ENCODE data around the gene AQP5.
"Not testable (repeated sequence)": the region's sequence is repeated elsewhere in the genome, so short reads cannot be mapped to it uniquely, and the experiment has no call there.

The AQP5 gene

DNA sequence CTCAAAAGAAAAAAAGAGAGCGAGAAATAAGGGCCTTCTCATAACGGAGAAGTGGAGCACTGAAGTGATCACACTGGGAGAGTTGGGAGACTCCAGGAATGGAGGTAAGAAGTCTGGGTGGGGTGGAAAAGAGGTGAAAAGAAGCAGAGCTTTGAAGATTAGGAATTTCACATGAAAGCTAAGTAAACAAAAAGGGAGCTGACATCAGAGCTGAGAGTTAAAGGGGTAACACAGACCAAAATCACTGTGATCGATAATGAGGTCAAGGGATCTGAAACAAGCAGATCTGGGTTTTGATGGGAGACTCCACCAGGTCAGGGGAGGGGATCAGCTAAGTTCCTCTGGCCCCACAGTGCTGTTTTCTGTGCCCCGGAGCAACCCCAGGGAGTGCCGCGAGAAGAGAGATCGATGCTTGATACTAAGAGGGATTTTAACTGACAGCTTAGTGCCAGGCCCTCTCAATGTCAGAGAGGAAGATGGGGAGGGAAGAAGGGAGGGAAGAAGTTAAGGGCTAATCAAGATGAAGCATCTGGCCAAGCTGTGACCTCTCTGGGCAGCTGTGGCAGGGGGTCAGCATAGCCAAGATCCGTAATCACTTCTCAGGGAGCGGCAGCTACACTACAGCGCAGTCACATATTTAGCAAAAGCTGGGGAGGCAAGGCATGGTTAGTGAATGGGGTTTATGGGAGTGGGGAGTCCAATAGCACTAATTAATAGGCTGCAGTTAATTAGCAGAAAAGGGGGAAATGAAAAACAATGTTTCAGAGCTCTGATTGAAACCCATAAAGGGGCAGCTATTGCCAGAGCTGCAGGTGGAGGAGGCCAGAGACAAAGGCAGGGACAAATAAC is 19.1 kb downstream of the AQP5 start:
- Mint-ChIP-seq H3K27me3 (no peaks in the 10 kb centered on the region), H3K27ac (no peak overlapping the region), H3K36me3 (no peaks in the 10 kb centered on the region), H3K4me1 (peaks cover 3% of the 10 kb centered on the region), H3K9me3 (no peaks in the 10 kb centered on the region), H3K4me3 (no peak overlapping the region)
- no peak for ATAC-seq (ENCODE audit: low read depth)
- DNase-seq (ENCODE audit: low spot score in 2 of 2): no peak

DNA sequence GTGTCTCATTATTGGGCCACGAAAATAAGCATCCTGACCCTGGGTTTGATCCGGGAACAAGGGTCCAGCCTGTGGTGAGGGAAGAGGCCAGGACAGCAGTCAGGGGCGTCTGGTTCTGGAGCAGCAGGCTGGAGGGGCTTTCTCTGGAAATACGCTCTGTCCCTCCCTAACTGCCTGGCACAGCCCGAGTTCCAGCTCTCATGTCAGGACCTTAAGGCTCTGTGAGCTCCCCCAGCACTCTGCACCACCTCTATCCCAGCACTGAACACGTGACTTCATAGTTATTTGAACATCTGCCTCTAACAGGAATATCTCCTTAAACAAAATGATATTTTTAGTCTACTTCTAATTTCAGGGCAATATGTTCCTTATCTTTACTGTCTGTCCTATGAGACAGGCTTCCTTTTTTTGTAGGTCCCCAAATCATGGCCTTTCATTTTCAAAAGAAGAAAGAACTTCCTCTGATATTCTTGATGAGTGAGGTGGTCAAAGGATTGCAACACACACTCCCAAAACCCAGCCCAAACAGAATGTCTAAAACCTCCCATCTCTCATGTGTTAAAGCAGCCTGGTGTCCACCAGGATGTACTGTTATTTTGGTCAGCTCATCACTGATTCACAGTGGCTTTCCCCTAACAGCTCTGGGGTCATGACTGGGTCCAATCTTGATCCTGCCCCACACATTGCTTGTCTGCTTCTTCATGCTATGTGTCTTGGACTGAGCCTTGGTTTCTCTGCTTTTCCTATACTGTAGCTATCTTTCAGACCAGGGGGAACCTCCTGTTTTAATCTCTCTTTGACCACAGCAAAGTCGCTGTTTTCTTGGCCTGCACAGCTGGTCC is 20.8 kb downstream of the AQP5 start:
- H3K27me3 Mint-ChIP-seq: no peaks in the 10 kb centered on the region
- no peak overlapping the region for H3K4me3 Mint-ChIP-seq
- no peak for ATAC-seq (ENCODE audit: low read depth)
- peak overlapping the region; percentile 39 for H3K27ac Mint-ChIP-seq
- no peak for DNase-seq (ENCODE audit: low spot score in 2 of 2)
- no peaks in the 10 kb centered on the region for H3K9me3 Mint-ChIP-seq
- no peaks in the 10 kb centered on the region for H3K36me3 Mint-ChIP-seq
- H3K4me1 Mint-ChIP-seq: peaks cover 3% of the 10 kb centered on the region

DNA sequence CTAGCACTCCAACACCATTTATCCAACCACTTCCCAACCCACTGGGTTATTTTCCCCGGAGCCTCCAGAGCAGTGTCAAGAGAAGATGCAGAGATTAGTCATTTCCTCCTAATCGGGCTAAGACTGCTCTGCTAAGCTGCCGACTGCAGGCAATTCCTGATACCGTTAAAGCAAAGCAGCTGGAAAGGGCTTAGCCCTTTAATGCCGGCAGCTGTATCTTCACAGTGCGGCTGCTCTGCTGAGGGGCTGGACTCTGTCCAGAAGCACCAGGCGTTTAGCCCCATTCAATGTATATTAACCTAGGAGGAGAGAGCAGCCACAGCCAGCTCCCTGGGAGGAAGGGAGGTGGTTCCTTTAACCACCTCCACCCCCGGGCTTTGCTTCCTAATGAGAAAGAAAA is 22.2 kb downstream of the AQP5 start:
- Mint-ChIP-seq H3K4me1 (peaks cover 3% of the 10 kb centered on the region), H3K27me3 (no peaks in the 10 kb centered on the region), H3K4me3 (no peak overlapping the region), H3K9me3 (no peaks in the 10 kb centered on the region), H3K36me3 (peaks cover 2% of the 10 kb centered on the region), H3K27ac (no peak overlapping the region)
- no peak for ATAC-seq (ENCODE audit: low read depth)
- DNase-seq (ENCODE audit: low spot score in 2 of 2): no peak

DNA sequence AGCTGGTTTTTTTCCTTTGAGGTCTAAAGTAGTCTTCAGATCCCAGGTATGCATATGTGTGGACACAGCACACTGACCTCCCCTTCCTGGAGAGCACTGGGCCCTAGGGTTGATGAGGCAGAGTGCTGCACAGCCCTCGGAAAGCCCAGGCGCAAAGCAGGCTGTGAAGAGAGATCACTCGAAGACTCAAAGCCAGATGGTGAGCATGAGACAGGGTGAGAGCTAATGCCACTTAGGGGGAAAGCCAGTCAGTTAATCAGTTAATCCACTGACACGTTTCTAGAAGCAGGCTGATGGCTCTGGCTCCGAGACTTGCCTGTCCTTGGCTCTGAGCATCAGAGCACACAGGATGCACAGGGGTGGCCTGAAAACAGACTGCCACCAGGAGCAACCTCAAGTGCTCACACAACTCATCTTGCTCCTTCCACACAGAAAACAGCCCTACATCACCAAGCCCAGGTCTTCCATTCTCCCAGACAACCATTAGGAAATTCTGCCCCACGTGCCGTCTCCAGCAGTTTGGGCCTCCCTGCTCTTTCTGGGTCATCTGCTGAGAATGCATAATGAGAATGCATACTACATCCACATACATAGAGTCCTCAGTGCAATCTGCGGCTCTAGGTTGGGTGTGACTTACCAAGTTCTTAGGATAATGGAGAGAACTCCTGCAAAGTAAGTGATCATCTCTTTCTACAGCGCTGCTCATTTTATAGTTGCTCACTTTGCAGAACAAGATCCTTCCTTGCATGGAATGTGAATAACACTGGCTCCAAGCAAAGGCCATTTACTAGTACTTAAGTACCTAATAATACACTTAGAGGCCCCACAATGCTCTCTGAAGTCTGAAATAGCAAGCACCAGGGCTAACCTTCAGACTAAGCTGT is 23.0 kb downstream of the AQP5 start:
- ATAC-seq (ENCODE audit: low read depth): no peak
- Mint-ChIP-seq H3K36me3 (peaks cover 2% of the 10 kb centered on the region), H3K9me3 (no peaks in the 10 kb centered on the region), H3K4me1 (peaks cover 3% of the 10 kb centered on the region), H3K27me3 (no peaks in the 10 kb centered on the region), H3K27ac (no peak overlapping the region), H3K4me3 (no peak overlapping the region)
- no peak for DNase-seq (ENCODE audit: low spot score in 2 of 2)

DNA sequence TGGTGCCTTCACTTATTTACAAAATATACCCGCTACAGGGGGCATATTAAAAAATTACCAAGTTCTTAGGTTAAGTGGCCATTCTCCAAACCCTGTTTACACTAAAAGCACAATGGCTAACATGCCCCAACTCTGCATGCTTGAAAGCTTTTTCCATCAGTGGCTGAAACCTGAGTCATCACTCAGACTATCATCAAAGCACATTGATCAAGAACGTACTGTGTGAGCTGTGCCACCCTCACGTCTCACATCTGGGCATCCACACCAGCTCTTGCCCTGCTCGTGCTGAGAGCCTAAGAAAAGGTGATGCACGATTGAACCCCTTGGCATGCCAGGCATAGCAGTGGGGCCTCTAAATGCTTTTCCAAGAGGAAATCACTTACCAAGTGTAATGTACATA is 24.3 kb downstream of the AQP5 start:
- Mint-ChIP-seq H3K4me3 (no peak overlapping the region), H3K9me3 (no peaks in the 10 kb centered on the region), H3K27me3 (no peaks in the 10 kb centered on the region), H3K27ac (no peak overlapping the region), H3K36me3 (peaks cover 2% of the 10 kb centered on the region), H3K4me1 (peaks cover 3% of the 10 kb centered on the region)
- ATAC-seq (ENCODE audit: low read depth): no peak
- DNase-seq (ENCODE audit: low spot score in 2 of 2): no peak

DNA sequence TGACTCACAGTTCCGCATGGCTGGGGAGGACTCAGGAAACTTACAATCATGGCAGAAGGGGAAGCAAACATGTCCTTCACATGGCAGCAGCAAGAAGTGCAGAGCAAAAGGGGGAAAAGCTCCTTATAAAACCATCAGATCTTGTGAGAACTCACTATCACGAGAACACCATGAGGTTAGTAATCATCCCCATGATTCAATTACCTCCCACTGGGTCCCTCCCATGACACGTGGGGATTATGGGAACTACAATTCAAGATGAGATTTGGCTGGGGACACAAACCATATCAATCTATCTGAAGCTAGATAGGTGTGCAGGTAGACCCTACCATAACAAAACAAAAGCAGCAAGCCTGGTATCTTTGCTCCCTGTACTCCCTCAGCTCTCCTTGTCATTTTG is 24.8 kb downstream of the AQP5 start:
- H3K27me3 Mint-ChIP-seq; H3K27ac Mint-ChIP-seq; H3K9me3 Mint-ChIP-seq; ATAC-seq (ENCODE audit: low read depth); DNase-seq (ENCODE audit: low spot score in 2 of 2); H3K4me3 Mint-ChIP-seq; H3K36me3 Mint-ChIP-seq; H3K4me1 Mint-ChIP-seq: not testable (repeated sequence)

DNA sequence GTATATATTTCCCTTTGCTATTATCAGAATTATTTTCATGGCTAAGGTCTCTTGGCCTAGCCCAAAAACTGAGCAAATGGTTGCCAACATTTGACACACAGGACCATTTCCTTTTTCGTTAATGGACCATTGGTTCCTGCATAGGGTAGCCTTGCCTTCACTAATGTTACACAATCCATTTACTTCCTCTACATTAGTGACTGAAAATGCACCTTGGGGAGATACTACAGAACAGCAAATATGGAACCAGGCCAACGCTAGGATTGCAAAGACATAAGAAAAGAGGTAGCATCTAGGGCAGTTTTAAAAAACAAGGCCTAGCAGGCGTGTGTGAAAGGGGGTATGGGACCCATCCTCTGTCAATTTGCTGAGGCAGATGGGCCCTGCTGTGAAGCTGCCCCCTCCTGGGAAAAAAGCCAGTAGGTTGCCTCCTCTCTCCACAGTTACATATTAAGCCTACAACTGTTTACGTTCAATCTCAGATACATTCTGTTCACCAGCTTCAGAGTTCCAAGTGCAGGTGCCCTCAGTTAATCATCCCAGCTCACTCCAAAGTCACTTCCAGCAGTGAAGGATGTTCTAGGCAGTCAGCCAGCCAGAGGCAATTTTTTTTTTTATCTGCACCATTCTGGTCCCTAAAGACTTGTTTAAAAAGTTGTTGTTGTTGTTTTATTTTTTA is 26.1 kb downstream of the AQP5 start:
- Mint-ChIP-seq H3K4me3 (no peak overlapping the region), H3K9me3 (no peaks in the 10 kb centered on the region), H3K27me3 (no peaks in the 10 kb centered on the region), H3K36me3 (peaks cover 2% of the 10 kb centered on the region), H3K4me1 (peaks cover 3% of the 10 kb centered on the region), H3K27ac (no peak overlapping the region)
- DNase-seq (ENCODE audit: low spot score in 2 of 2) (no peak), ATAC-seq (ENCODE audit: low read depth) (no peak)

DNA sequence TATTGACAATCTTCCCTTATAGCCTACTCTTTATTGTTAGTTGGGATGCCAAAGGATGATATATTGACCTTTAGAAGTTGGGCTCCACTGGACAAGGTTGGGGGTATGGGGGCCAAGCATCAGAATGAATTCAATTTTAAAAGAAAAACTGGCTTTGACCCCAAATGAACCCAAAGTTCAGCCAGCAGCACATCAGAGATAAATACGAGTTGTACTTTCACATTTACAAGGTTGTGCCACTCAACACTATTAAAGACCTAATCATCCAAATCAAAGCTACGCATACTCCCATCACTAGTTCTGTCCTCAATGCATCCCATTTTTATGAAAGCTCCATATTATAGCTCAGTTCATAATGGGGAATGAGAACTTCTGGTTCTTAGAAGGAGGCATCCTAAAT is 27.7 kb downstream of the AQP5 start:
- not testable (repeated sequence) for ATAC-seq (ENCODE audit: low read depth); H3K4me1 Mint-ChIP-seq; H3K4me3 Mint-ChIP-seq; H3K27me3 Mint-ChIP-seq; H3K9me3 Mint-ChIP-seq; H3K27ac Mint-ChIP-seq; DNase-seq (ENCODE audit: low spot score in 2 of 2)
- H3K36me3 Mint-ChIP-seq: peaks cover 12% of the 10 kb centered on the region

DNA sequence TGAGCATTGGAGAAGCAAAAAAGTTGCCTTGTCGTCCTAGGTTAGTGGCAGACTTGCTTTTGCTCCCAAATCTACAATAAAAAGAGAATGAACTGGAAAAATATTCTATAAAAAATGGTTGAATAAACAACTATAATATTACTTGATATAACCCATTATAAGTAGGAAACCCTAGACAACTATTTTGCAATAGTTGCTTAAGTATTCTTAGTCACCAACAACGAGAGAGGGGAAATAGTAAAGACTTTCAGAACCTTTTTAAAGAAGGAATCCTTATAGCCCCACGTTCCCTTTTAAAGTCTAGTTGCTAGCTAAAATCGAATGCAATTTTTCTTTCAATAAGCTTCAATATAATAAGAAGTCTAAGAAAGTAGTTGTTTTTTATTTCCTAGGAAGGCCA is 28.6 kb downstream of the AQP5 start:
- Mint-ChIP-seq H3K27ac (no peak overlapping the region), H3K4me1 (peaks cover under 1% of the 10 kb centered on the region), H3K4me3 (no peak overlapping the region), H3K36me3 (peaks cover 18% of the 10 kb centered on the region), H3K27me3 (no peaks in the 10 kb centered on the region), H3K9me3 (no peaks in the 10 kb centered on the region)
- no peak for DNase-seq (ENCODE audit: low spot score in 2 of 2)
- no peak for ATAC-seq (ENCODE audit: low read depth)

DNA sequence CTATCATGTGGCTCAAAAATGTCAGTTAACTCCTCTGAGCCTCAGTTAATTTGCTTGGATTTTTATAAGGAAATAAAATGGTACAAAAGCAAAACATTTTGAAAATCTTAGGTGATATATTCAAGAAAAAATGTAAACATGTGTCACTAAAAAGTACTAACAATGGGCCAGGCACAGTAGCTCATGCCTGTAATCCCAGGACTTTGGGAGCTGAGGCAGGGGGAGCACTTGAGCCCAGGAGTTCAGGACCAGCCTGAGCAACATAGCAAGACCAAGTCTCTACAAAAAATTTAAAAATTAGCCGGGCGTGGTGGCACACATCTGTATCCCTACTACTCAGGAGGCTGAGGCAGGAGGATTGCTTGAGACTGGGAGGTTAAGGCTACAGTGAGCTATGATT is 36.8 kb downstream of the AQP5 start:
- DNase-seq (ENCODE audit: low spot score in 2 of 2): no peak
- H3K4me3 Mint-ChIP-seq: no peak overlapping the region
- H3K27me3 Mint-ChIP-seq: no peaks in the 10 kb centered on the region
- no peak for ATAC-seq (ENCODE audit: low read depth)
- H3K27ac Mint-ChIP-seq: no peak overlapping the region
- no peaks in the 10 kb centered on the region for H3K9me3 Mint-ChIP-seq
- H3K36me3 Mint-ChIP-seq: peaks cover 23% of the 10 kb centered on the region
- H3K4me1 Mint-ChIP-seq: no peaks in the 10 kb centered on the region

DNA sequence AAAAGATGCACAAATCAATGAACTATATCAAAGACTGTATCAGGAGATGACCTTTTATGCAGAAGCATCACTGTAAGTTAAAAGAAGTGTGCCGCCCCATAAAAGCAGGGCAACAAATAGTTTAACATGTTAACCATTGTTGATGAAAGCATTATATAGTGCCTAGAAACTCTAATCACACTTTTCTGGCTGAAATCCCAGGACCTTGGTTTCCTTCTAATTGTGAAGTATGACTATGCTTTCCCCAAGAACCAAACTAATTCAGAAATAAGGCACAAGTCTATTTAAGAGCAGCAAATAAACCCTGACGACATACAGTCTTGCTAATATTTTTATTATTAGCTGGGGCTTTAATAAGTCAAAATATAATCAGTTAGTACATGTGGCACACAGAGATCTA is 41.9 kb downstream of the AQP5 start:
- H3K27me3 Mint-ChIP-seq: no peaks in the 10 kb centered on the region
- DNase-seq (ENCODE audit: low spot score in 2 of 2) (no peak), ATAC-seq (ENCODE audit: low read depth) (no peak)
- H3K9me3 Mint-ChIP-seq: no peaks in the 10 kb centered on the region
- peaks cover 2% of the 10 kb centered on the region for H3K4me1 Mint-ChIP-seq
- H3K4me3 Mint-ChIP-seq: no peak overlapping the region
- no peak overlapping the region for H3K27ac Mint-ChIP-seq
- peaks cover 6% of the 10 kb centered on the region for H3K36me3 Mint-ChIP-seq

DNA sequence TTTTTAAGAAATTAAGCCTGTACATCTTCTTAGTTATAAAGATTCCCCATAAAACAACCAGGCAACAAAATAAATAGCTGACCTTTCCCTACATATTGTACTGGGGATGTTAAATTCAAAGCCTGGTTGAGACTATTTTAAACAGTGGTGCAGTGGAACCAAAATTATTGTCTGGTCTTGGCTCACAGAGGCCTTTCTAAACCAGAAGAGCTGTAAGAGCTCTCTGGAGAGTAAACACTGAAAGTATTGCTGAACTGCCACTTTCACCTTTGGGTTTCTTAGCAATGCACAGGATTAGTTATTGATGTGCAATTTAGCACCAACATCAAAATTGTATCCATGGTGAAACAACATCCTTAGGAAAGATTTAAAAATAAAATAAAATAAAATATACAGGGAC is 43.0 kb downstream of the AQP5 start:
- Mint-ChIP-seq H3K36me3 (peaks cover 5% of the 10 kb centered on the region), H3K9me3 (no peaks in the 10 kb centered on the region), H3K27ac (no peak overlapping the region), H3K4me1 (peaks cover 2% of the 10 kb centered on the region), H3K4me3 (no peak overlapping the region), H3K27me3 (no peaks in the 10 kb centered on the region)
- no peak for DNase-seq (ENCODE audit: low spot score in 2 of 2)
- no peak for ATAC-seq (ENCODE audit: low read depth)

DNA sequence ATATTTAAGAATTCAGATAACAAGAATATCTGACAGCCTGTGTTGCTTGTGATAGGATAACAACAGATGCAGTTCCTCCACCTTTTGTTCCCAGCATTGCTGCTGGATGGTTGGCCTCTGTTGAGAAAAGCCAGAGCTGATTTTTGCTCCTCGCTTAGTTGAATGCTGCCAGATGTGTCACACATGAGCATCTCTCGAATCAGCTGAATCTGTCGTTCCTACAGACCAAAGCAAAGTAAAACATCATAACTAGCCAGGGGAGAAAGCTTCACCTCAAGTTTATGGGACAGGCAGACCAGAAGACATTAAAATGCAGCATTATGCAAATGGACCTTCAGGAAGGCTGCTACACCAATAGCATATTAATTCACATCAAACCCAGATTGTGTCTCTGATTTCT is 43.5 kb downstream of the AQP5 start:
- Mint-ChIP-seq H3K4me1 (peaks cover 2% of the 10 kb centered on the region), H3K27me3 (no peaks in the 10 kb centered on the region), H3K9me3 (no peaks in the 10 kb centered on the region), H3K27ac (no peak overlapping the region), H3K4me3 (no peak overlapping the region), H3K36me3 (peaks cover 5% of the 10 kb centered on the region)
- DNase-seq (ENCODE audit: low spot score in 2 of 2): no peak
- no peak for ATAC-seq (ENCODE audit: low read depth)
